Posterior cingulate gyrus (tissue), 11 donors: ENCODE results near the gene CDYL.

Source experiments
- DNase-seq, 10 donors: peaks; one replicate each; pipeline versions ENCODE4 v3.0.0 to v3.0.0-alpha.2; 2020 to 2021; ENCODE audit warnings: mixed read lengths in 3 of 10
- intact Hi-C: fragments of 100-400 bp; cut with DNase I; formaldehyde crosslinking; loops from one replicate; pipeline ENCODE4 v1.15.1; 2023

Gene CDYL

DNA sequence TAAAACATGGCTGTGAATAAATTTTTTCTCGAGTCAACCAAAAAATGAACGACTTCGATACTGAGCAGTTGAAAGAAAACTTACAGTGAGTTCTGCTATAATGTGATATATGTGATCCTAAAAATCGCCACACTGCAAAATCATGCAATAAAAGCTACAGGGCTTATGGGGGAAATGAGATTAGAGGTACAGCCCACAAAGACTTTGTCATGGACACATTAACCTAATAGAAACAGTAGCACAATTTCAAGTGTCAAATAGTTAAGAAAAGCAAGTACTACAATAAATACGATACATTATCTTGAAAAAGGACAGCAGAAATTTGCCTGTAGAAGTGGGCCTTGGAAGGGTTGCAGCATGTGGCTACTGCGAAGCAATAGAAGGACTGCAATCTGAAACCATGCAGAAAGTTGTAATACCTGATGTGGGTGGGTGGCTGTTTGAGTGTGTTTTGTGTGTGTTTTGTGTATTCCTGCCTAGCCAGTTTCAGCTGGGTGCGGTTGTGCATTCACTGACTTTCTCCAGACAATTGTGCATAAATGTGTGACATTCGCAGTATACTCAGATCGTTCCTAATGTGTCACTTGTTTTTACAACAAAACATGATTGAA, 148.6 kb downstream of the CDYL start:
- peak in 1 of 10 donors; percentile 2 for DNase-seq
- intact Hi-C loops = no loop called here

DNA sequence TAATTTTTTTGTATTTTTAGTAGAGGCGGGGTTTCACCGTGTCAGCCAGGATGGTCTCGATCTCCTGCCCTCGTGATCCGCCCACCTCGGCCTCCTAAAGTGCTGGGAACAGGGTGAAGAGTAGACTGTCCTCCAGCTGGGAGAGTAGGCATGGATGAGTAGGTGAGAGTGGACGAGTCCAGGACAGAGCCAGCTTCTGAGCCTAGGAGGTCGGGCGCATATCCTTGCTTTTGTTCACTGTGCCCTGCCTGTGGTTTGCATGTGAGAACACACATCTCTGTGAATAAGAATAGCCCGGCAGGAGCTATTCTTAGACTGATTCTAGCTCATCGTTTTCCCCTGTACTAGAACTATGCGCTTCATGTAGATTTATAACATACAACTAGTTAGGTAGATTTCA, 149.4 kb downstream of the CDYL start:
- intact Hi-C loops = no loop called here
- DNase-seq = peak in 2 of 10 donors; percentile 35 to 50

DNA sequence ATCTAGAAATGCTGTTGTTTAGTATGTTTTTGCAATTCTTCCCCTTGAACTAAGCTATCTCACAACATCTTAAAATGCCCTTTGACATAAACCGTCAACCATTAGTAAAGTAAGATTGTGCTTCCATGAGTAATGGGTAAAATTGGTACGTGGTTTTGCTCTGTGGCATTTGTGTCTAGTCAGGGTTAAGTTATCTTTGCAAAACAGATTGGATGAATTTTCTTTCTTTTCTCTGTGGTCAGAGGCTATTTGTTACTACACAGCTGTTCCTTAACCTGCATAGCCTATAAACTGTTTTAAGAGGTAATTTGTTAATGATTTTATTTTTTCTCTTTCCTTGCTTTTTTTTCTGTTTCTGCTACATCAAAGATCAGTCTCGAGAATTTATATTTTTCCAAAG, 152.2 kb downstream of the CDYL start:
- intact Hi-C loops = no loop called here
- no peak for DNase-seq

DNA sequence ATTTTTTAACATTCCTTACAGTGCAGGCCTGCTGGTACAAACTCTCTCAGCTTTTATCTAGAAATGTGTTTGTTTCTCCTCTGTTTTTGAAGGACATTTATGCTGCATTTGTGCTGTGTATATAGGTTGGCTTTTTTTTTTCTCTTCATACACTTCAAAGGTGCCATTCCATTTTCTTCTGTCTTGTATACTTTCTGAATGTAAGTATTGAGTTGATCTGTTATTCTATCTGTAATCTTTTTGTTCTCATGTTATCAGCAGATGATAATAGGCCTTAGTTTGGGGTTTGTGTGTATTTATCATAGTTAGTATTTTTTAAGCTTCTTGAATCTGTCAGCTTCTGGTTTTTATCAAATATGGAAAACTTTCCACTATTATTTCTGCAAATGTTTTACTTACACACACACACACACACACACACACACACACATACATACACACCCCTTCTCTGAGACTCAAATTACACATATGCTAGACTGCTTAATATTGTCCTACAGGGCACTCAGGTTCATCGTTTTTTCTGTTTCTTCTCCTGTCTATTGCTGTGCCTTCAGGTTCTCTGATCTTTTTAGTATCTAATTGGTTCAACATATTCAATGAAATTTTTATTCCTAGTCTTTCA, 153.0 kb downstream of the CDYL start:
- intact Hi-C loops = no loop called here
- no peak for DNase-seq

DNA sequence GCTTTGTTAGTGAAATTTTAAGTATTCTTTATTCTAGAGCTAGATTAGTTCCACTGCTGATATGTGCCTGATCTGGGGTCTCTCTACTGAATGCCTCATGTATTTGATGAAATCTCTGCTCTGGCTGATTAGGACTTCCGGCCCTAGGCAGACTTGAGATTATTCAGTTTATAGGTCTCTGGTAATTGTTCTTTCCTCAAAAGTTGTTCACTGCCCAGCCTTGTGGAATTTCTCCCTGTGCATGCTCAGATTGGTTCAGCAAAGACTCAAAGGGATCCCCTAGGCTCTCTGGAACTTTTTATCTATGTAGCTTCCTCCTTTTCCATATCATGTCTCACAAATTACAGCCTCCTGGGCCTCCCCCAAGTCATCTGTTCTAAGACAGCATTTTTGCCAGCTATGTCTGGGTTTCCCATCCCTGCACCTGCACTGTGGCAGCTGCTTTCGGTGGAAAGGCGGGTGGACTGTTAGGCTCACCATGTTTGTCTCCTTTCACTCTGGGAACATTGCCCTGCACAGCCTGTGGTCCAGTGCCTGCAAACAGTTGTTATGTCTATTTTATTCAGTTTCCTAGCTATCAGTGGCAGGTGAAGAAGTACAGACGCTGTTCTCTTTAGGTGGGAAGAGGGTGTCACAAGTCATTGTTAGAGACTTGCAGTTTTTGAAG, 154.0 kb downstream of the CDYL start:
- intact Hi-C loops = loop anchor here (10.0 kb wide), 1 partner anchor 575 kb away; no protein-coding TSS in a partner anchor

DNA sequence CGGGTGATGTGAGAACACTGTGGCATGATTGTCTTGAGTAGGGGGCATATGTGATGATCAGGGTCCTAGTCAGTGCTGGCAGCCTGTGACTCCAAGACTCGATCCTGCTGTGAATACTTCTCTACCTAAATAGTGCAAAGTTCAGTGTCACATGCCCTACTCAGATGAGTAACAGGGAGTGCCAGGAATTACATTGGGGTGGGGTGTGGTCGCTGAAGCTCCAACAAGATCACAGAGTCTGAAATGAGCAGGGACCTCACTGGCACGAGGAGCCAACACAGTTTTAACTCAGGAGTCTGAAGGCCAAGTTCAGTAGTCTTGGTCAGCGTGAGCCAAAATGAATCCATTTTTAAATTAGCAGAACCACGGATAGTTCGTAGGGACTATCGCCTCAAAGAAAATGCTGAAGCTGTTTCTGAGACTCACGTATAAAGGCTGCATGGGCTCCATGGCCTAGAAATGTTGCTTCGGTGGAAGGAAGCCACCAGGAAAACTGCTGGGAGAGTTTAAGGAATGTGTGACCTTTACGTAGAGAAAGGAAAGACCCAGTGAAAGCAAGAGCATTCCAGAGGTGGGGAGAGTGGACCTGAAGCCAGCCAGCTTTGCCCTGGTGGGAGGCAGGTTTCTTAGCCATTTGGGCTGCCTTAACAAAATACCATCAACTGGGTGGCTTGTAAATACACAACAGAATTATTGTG, 155.5 kb downstream of the CDYL start:
- peak in 1 of 10 donors; percentile 20 for DNase-seq
- intact Hi-C loops = loop anchor here (10.0 kb wide), 1 partner anchor 577 kb away; no protein-coding TSS in a partner anchor

More for the DNA sequence above, 154.0 kb downstream of the CDYL start:
- peak in 2 of 10 donors; percentile 16 to 87 for DNase-seq

DNA sequence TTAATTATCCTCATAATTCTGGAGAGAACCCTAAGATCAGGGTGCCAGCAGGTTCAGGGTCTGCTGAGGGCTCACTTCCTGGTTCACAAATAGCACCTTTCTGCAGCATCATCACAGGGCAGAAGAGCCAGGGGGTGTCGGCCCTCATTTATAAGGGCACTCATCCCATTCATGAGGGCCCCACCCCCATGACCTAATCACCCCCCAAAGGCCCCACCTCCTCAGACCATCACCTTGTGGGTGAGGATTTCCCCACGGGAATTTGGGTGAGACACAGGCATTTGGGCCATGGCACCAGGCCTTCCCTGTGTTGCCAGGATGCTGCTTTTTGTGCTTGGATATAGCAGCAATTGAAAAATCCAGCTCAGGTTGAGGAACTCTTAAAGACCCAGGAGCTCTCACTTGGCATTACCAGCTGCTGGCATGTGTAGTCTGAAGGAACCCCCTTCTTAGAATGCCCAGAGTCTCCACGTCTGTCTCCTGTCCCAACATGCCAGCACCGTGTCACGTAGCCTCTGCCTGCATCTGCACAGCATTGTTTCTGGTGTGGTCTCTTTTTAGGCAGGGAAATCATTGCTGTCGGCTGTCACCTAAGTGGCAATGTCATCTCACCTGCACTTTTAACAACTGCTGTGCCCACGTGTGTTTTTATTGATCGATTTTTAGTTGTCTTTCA, 156.2 kb downstream of the CDYL start:
- peak in 1 of 10 donors; percentile 57 for DNase-seq
- intact Hi-C loops = loop anchor here (10.0 kb wide), 1 partner anchor 578 kb away; no protein-coding TSS in a partner anchor

DNA sequence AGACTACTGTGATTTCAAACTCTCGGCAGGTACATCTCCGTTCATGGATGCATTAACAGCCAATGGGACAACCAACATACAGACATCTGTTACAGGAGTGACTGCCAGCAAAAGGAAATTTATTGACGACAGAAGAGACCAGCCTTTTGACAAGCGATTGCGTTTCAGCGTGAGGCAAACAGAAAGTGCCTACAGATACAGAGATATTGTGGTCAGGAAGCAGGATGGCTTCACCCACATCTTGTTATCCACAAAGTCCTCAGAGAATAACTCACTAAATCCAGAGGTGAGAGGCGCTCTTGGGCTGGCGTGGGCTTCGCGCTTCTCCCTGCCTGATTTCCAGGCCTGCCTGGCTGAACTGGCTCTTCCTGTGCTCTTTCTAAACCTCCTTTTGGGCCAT, 159.3 kb downstream of the CDYL start:
- intact Hi-C loops = loop anchor here (10.0 kb wide), 1 partner anchor 581 kb away; no protein-coding TSS in a partner anchor
- peak in 1 of 10 donors; percentile 61 for DNase-seq

DNA sequence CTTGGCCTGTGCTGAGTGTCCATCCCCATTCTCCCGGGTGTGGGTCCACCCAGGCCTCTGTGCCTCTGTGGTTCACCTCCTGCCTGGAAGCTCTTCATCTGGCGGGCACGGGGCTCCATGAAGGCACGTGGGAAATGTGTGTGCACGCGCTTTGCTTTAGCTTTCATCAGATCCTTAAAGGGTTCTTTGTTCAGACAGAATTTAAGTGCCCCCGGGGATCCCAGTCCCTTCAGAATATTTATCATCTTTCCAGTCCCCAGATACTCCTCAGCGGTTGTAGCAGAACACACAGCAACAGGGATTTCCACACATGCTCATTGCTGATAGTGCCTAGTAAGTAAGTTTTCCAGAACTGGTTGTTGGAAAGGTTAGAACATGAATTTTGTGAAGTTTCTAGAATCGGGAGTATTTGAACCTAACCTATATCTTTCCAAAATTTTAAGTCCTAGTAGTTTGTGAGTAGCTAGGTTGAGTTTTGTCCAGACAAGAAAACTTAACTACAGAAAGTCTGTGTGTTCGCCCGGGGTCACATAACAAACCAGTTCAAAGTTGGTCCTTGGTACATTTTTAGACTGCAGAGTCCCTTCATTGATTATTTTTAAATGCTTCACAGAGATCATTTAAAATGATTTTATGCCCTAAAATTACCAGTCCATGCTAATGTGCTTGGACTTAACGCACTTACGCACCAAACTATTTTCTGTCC, 159.9 kb downstream of the CDYL start:
- peak in 1 of 10 donors; percentile 66 for DNase-seq
- intact Hi-C loops = loop anchor here (10.0 kb wide), 1 partner anchor 581 kb away; no protein-coding TSS in a partner anchor

DNA sequence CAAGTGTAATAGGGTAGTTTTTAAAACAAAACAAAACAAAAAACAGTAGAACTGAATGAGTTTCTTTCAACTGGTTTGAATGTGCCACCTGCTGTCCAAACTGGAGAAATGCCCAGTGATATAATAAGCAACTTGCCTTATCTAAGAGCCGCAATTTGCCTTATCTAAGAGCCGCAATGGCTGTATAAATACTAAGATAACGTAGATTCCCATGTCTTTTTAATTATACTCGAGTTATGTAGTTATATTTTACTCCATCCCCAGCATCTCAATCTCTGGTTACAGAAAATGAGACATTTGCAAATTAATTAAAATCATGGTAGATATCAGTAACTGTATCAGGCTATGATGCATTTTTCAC, 160.5 kb downstream of the CDYL start:
- peak in 1 of 10 donors; percentile 2 for DNase-seq
- intact Hi-C loops = loop anchor here (10.0 kb wide), 1 partner anchor 582 kb away; no protein-coding TSS in a partner anchor

DNA sequence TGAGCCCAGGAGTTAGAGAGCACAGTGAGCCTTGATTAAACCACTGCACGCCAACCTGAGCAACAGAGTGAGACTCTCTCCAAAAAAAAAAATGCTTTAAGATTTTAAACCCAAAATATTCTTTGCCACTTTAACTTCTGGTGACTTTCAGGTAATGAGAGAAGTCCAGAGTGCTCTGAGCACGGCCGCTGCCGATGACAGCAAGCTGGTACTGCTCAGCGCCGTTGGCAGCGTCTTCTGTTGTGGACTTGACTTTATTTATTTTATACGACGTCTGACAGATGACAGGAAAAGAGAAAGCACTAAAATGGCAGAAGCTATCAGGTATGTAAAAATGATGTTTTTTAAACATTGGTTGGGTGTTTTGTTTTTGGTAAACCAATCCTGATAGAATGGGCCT, 161.2 kb downstream of the CDYL start:
- DNase-seq = peak in 2 of 10 donors; percentile 48 to 59
- intact Hi-C loops = loop anchor here (10.0 kb wide), 1 partner anchor 583 kb away; no protein-coding TSS in a partner anchor

DNA sequence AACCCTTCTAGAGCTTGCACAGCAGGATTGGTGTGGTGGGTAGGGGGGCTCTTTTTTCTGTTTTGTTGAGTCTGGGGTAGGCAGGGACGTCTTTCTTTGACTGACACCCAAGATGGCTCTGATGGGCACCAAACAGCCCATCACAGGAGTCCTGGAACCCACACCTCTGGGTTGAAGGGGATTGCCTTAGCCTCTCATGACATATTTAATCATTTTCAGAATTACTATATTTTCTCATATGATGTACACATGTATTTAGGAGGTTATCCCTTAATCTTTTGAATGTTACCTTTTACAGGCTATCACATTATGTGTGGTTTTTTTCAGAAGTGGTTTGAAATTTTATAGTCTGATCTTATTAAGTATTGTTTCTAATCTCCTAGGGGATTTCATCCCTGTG, 163.0 kb downstream of the CDYL start:
- intact Hi-C loops = loop anchor here (10.0 kb wide), 1 partner anchor 584 kb away; no protein-coding TSS in a partner anchor
- DNase-seq = no peak

DNA sequence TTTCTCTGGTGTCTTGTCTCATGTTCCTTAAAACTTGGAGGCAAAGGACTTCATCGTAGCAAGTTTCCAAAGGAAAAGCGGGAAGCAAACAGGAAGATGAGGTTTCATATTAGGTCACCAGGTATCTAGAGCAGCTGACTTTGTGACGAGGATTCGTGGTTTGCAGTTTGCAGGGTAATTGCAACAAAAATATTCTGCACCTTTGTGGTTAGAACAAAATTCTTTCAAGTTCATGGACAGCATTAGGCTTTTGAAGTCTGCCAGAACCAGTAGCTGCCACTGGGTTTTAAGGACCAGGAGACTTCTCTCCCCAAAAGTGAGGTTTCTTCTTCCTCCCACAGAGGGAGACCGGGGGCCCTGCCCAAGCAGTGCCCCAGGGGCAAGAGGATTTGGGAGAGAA, 164.2 kb downstream of the CDYL start:
- no peak for DNase-seq
- intact Hi-C loops = no loop called here

DNA sequence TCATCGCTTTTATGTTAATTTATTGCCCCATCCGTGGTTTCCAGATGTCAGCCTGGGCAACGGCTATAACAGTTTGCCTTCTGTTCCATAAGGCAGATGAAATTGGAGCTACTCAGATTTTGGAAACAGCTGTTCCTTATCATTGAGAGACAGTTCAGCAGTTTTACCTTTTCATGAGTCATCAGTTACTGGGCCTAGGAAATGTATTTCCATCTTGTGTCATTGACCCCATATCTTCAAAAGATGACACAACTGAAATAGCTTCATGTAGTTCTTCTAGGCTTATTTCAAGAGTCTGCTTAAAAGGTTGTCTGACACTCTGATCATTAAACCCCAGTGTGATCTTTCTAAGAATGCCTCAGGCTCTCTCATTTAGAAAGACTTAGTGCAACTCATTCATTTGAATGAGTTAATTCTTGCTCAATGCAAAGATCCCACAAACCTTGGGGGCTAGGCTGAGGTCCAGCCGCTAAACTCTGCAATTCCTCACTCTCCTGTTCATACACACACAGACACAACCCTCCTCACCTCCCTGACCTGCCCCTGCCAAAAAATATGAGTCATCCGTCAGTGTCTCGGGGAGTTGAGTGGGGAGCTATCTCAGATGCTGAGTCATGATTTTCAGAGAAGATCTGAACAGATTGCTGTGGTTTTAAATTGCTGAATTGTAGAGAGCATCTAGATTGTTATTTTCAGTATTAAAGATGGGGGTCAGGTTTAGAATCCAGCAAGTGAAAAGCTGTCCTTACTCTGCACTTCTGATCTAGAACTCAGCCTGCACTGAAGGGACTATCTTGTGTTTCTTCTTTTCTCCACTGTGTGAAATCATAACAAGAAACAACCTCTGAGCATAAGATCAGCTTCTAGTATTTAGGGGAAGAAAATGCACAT, 165.8 kb downstream of the CDYL start:
- intact Hi-C loops = no loop called here
- no peak for DNase-seq

DNA sequence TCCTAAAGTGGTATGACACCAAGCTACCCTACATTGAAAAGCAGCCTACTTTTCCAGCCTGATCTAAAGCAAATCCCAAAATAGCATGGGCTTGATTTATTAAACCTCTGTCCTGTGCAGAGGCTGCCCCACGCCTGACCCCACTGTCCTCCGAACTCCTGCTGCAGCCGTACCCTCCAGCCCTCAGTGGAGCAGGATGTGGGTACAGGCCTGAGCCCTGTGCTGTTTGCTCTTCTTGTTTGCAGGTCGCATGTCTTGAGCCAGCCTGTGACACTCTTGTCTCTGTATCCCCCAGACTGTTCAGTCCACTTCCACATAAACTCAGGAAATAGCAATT, 166.4 kb downstream of the CDYL start:
- no peak for DNase-seq
- intact Hi-C loops = no loop called here

DNA sequence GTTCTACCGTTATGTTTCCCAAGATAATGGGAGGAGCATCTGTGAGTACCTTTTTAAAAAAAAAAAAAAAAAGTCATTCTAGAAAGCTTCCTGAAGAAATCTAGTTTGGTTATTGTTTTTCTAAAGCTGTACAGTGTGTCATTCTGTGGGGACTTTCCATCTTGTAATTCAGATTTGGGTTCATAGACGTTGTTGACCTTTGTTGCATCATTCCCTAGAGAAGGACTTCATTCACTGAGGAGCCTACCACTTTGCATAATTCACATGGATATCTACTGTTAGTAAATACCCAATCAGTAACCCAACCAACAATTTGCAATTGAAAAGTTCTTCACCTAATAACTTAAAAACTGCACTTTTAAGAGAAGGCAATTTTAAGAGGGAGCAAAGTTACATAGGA, 167.5 kb downstream of the CDYL start:
- no peak for DNase-seq
- intact Hi-C loops = no loop called here

DNA sequence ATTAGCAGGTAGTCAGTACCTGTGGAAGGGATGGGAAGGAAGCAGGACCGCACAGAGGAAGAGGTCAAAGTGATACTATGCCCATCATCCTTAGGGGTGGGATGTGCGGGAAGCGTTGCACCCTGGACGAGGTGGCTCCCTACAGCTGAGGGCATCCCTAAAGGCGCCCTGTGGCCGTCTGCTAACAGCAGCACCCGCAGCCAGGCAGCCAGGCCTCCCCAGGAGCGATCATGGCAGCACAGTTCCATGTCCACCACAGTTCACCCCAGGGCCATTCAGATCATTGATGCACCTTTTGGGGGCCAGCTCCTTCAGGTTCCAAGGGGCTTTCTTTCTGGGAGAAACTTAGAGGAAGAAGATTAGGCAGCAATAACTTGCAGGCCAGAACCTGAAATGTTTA, 168.1 kb downstream of the CDYL start:
- DNase-seq = no peak
- intact Hi-C loops = no loop called here

DNA sequence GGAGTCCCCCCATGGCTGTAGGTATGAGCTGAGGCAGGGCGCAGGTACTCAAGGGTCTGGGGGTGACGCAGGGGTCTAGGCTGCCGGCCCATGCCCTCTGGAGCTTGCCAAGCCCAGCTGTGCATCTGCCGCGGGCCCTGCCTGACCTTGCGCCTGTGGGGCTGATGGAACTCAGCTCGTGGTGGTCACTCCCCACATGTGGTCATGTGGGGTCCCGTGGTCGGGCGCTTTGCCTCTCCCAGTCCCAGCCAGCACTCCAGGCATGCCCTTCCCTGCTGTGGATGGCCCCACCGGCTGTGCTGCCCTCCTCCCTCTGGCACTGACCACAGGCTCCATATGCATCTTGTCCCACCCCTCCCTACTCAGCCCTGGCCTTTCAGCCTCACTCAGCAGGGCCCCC, 170.3 kb downstream of the CDYL start:
- DNase-seq = no peak
- intact Hi-C loops = no loop called here

DNA sequence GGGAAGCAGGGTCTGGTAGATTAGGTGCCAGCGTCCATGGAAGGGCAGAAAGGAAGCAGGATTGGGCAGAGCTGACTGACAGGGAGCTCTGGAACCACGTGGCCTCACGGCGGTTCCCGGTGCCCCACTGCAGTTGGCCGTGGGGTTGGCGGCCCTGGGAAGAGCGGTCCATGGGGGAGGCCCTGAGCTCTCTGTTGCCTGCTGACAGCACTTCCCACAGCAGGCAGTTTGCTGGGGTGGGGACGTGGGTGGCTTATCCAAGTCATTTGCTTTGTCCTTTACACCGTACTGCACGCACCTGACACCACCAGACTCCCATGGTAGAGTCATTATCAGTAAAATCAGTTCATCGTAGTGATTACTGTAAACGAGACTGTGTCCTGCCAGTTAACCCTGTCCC, 171.5 kb downstream of the CDYL start:
- intact Hi-C loops = no loop called here

More for the DNA sequence above, 171.5 kb downstream of the CDYL start:
- DNase-seq = no peak
